H9 (cell line): ENCODE results near the gene TAGLN3. TPM values are rescaled to one million over a fixed set of nuclear protein-coding genes. Genes with fewer than 3 reads are reported as not detected.

Source experiments
- DNase-seq: peaks from one replicate; pipeline ENCODE4 v3.0.0-alpha.2; 2017
- H2AFZ ChIP-seq: one replicate; pipeline ENCODE4 v1.6.1; 2013; ENCODE audit warnings: mild to moderate bottlenecking, low read length, control low read depth, moderate library complexity
- H2AK5ac ChIP-seq: 2 replicates; pipeline ENCODE4 v1.6.1; 2013; ENCODE audit warnings: low read length, control low read depth, mixed read lengths; ENCODE audit not compliant: insufficient read length
- H2BK120ac ChIP-seq: one replicate; pipeline ENCODE4 v1.6.1; 2013; ENCODE audit warnings: low read depth, mild to moderate bottlenecking, low read length, control low read depth, inconsistent platforms; ENCODE audit not compliant: poor library complexity, severe bottlenecking
- H2BK12ac ChIP-seq: 2 replicates; pipeline ENCODE4 v1.6.1; 2013; ENCODE audit warnings: low read length, control low read depth, mixed read lengths, low read depth; ENCODE audit not compliant: insufficient read length
- H2BK15ac ChIP-seq: 2 replicates; pipeline ENCODE4 v1.6.1; 2013; ENCODE audit warnings: low read depth, low read length, control low read depth
- H2BK20ac ChIP-seq: one replicate; pipeline ENCODE4 v1.6.1; 2013; ENCODE audit warnings: low read depth, mild to moderate bottlenecking, low read length, control low read depth, inconsistent platforms; ENCODE audit not compliant: poor library complexity, severe bottlenecking
- H2BK5ac ChIP-seq: 2 replicates; pipeline ENCODE4 v1.6.1; 2013; ENCODE audit warnings: low read length, control low read depth, mixed read lengths; ENCODE audit not compliant: insufficient read length
- H3K14ac ChIP-seq: 2 replicates; pipeline ENCODE4 v1.6.1; 2013; ENCODE audit warnings: low read length, control low read depth; ENCODE audit not compliant: insufficient read depth
- H3K18ac ChIP-seq: 2 replicates; pipeline ENCODE4 v1.6.1; 2013; ENCODE audit warnings: low read depth, mild to moderate bottlenecking, mixed read lengths, low read length, control low read depth; ENCODE audit not compliant: insufficient read length
- H3K23ac ChIP-seq: 2 replicates; pipeline ENCODE4 v1.6.1; 2013; ENCODE audit warnings: low read length, control low read depth, mixed read lengths, low read depth; ENCODE audit not compliant: insufficient read length
- H3K23me2 ChIP-seq: 2 replicates; pipeline ENCODE4 v1.6.1; 2013; ENCODE audit warnings: low read depth, mild to moderate bottlenecking, mixed read lengths, low read length, control low read depth; ENCODE audit not compliant: insufficient read length, poor library complexity, severe bottlenecking
- H3K27ac ChIP-seq: 2 replicates; pipeline ENCODE4 v1.5.1; 2013; ENCODE audit warnings: low read length, control low read depth, mixed read lengths, low read depth; ENCODE audit not compliant: insufficient read length
- H3K27me3 ChIP-seq: 2 replicates; pipeline ENCODE4 v1.6.1; 2013; ENCODE audit warnings: low read length, control low read depth, inconsistent platforms; ENCODE audit not compliant: insufficient read depth
- H3K4ac ChIP-seq: 2 replicates; pipeline ENCODE4 v1.6.1; 2013; ENCODE audit warnings: low read depth, mild to moderate bottlenecking, control low read depth, inconsistent platforms, low read length, moderate library complexity
- H3K4me1 ChIP-seq: 2 replicates; pipeline ENCODE4 v1.6.1; 2013; ENCODE audit warnings: low read length, control low read depth, inconsistent platforms; ENCODE audit not compliant: insufficient read depth
- H3K4me2 ChIP-seq: 2 replicates; pipeline ENCODE4 v1.6.1; 2013; ENCODE audit warnings: low read length, control low read depth, mixed read lengths; ENCODE audit not compliant: insufficient read length, insufficient read depth
- H3K56ac ChIP-seq: 2 replicates; pipeline ENCODE4 v1.6.1; 2013; ENCODE audit warnings: low read depth, mild to moderate bottlenecking, mixed read lengths, low read length, control low read depth; ENCODE audit not compliant: insufficient read length
- H3K79me1 ChIP-seq: 2 replicates; pipeline ENCODE4 v1.6.1; 2013; ENCODE audit warnings: low read depth, mild to moderate bottlenecking, moderate library complexity, low read length, control low read depth, inconsistent platforms; ENCODE audit not compliant: insufficient read depth, poor library complexity, severe bottlenecking
- H3K79me2 ChIP-seq: 2 replicates; pipeline ENCODE4 v1.6.1; 2013; ENCODE audit warnings: low read length, control low read depth, inconsistent platforms; ENCODE audit not compliant: insufficient read depth
- H3K9ac ChIP-seq: 2 replicates; pipeline ENCODE4 v1.6.1; 2013; ENCODE audit warnings: low read length, control low read depth, mixed read lengths; ENCODE audit not compliant: insufficient read length; ENCODE audit errors: extremely low read depth
- H3K9me3 ChIP-seq: one replicate; pipeline ENCODE4 v1.6.1; 2013; ENCODE audit warnings: low read depth, low read length, inconsistent platforms; ENCODE audit not compliant: control insufficient read depth
- H3T11ph ChIP-seq: one replicate; pipeline ENCODE4 v1.6.1; 2013; ENCODE audit warnings: mild to moderate bottlenecking, low read length, control low read depth, inconsistent platforms
- H4K20me1 ChIP-seq: one replicate; pipeline ENCODE4 v1.6.1; 2013; ENCODE audit not compliant: control insufficient read depth, insufficient read length, insufficient read depth
- H4K5ac ChIP-seq: 2 replicates; pipeline ENCODE4 v1.6.1; 2013; ENCODE audit warnings: low read depth, mild to moderate bottlenecking, mixed read lengths, low read length, control low read depth; ENCODE audit not compliant: insufficient read length
- H4K8ac ChIP-seq: replicated peaks from 2 replicates; pipeline ENCODE4 v1.6.1; 2013; ENCODE audit warnings: low read length, control low read depth, mixed read lengths, low read depth; ENCODE audit not compliant: insufficient read length
- H4K91ac ChIP-seq: 2 replicates; pipeline ENCODE4 v1.6.1; 2013; ENCODE audit warnings: low read depth, mild to moderate bottlenecking, moderate library complexity, mixed read lengths, low read length, control low read depth; ENCODE audit not compliant: insufficient read length
- H3K27ac Mint-ChIP-seq, 3 experiments: 2 replicates in 2 of 3; 3 replicates in 1 of 3; pipeline ENCODE4 v1.8.0; 2020 to 2021; ENCODE audit warnings: mixed read lengths in 3 of 3, mild to moderate bottlenecking in 1 of 3, moderate library complexity in 1 of 3
- H3K27me3 Mint-ChIP-seq: 2 replicates; pipeline ENCODE4 v1.8.0; 2021; ENCODE audit warnings: low read depth, mild to moderate bottlenecking, moderate library complexity, mixed read lengths
- H3K36me3 Mint-ChIP-seq, 3 experiments: 2 replicates in 2 of 3; 3 replicates in 1 of 3; pipeline ENCODE4 v1.8.0; 2020 to 2021; ENCODE audit warnings: low read depth in 3 of 3, mixed read lengths in 3 of 3; ENCODE audit not compliant: insufficient read depth in 1 of 3
- H3K4me1 Mint-ChIP-seq, 2 experiments: 2 replicates each; pipeline ENCODE4 v1.8.0; 2020; ENCODE audit warnings: mixed read lengths in 2 of 2
- H3K4me3 Mint-ChIP-seq, 2 experiments: 2 replicates in 1 of 2; 3 replicates in 1 of 2; pipeline ENCODE4 v1.8.0; 2020 to 2021; ENCODE audit warnings: mild to moderate bottlenecking in 2 of 2, mixed read lengths in 2 of 2, moderate library complexity in 1 of 2
- H3K9me3 Mint-ChIP-seq, 2 experiments: 2 replicates in 1 of 2; 3 replicates in 1 of 2; pipeline ENCODE4 v1.8.0; 2020; ENCODE audit warnings: mild to moderate bottlenecking in 2 of 2, mixed read lengths in 2 of 2, moderate library complexity in 1 of 2
- CTCF ChIP-seq: fragments of 200-600 bp; sonication (generic); conservative IDR thresholded peaks from 3 replicates; pipeline ENCODE4 v1.8.0; 2021; ENCODE audit warnings: antibody characterized with exemption, mild to moderate bottlenecking
- WGBS: extraction: QIAGEN DNeasy Blood & Tissue Kit; methylation state at CpG from one replicate; pipeline ENCODE4 v1.1.7; 2013; ENCODE audit warnings: missing lambda C conversion rate, low lambda C conversion rate, mixed read lengths; ENCODE audit not compliant: insufficient read length; ENCODE audit errors: extremely low coverage; 5-methylcytosine and 5-hydroxymethylcytosine counted together
- total RNA-seq: library from RNA; stranded (reverse); gene quantifications from 2 replicates; pipeline ENCODE4 v1.2.1, GENCODE V29; 2021

TAGLN3 gene
- total RNA-seq, 1 experiment from 2014 or later = 6.4 TPM

GRCh38 chr3:112007633-112008032, 8.9 kb downstream of the TAGLN3 start:
- no peak overlapping the region for H4K91ac ChIP-seq
- no peak overlapping the region for H2AFZ ChIP-seq
- H3K27me3 ChIP-seq = no peaks in the 10 kb centered on the region
- H3K4me1 ChIP-seq = no peaks in the 10 kb centered on the region
- H2BK20ac ChIP-seq = no peak overlapping the region
- H3K4me2 ChIP-seq = no peak overlapping the region
- TF ChIP-seq CTCF = no peak
- Mint-ChIP-seq H3K27me3 (no peaks in the 10 kb centered on the region), H3K27ac (no peak overlapping the region), H3K36me3 (peaks cover 0 to 11% (median 5%) of the 10 kb centered on the region in 3 experiments; a peak in 4 of 7 replicates), H3K4me3 (no peak overlapping the region), H3K4me1 (peaks cover 3 to 19% of the 10 kb centered on the region in 2 experiments; a peak in 3 of 4 replicates), H3K9me3 (no peaks in the 10 kb centered on the region)
- H2BK12ac ChIP-seq = no peak overlapping the region
- no peak overlapping the region for H3K9ac ChIP-seq
- no peak for DNase-seq
- no CpG with 5 or more reads among the region's 1 CpG for WGBS
- no peak overlapping the region for H2AK5ac ChIP-seq
- H3K27ac ChIP-seq = no peak overlapping the region
- no peak overlapping the region for H2BK5ac ChIP-seq
- no peak overlapping the region for H3K4ac ChIP-seq
- H4K5ac ChIP-seq = no peak overlapping the region
- no peak overlapping the region for H3T11ph ChIP-seq
- H3K56ac ChIP-seq = no peak overlapping the region
- H3K79me1 ChIP-seq = no peaks in the 10 kb centered on the region
- H4K8ac ChIP-seq = no peak overlapping the region
- no peak overlapping the region for H3K23ac ChIP-seq
- no peaks in the 10 kb centered on the region for H4K20me1 ChIP-seq
- H3K23me2 ChIP-seq = no peaks in the 10 kb centered on the region
- H2BK15ac ChIP-seq = no peak overlapping the region
- no peak overlapping the region for H3K18ac ChIP-seq
- no peaks in the 10 kb centered on the region for H3K9me3 ChIP-seq
- no peaks in the 10 kb centered on the region for H3K79me2 ChIP-seq
- H3K14ac ChIP-seq = no peak overlapping the region
- no peak overlapping the region for H2BK120ac ChIP-seq
